Right lung (tissue), 5 donors: ENCODE results near the gene ARHGAP10. TPM values are rescaled to one million over a fixed set of nuclear protein-coding genes. Genes with fewer than 3 reads are reported as not detected.
A peak's percentile ranks its signal among the peaks of the same experiment; 100 is the strongest.
"Not testable (repeated sequence)": the region's sequence is repeated elsewhere in the genome, so short reads cannot be mapped to it uniquely, and the experiment has no call there.

ENCODE experiments used
- DNase-seq, 2 donors: peaks; one replicate each; pipeline ENCODE4 v3.0.0-alpha.2; 2013
- polyA plus RNA-seq, 5 donors: library from polyadenylated mRNA; unstranded; fragments of 120-200 nt; gene quantifications; one replicate each; pipeline versions ENCODE4 v1.2.1 to v1.2.3, GENCODE V29; 2013; ENCODE audit warnings: inconsistent platforms in 1 of 5, low replicate concordance in 1 of 5; ENCODE audit not compliant: insufficient read length in 5 of 5, insufficient read depth in 1 of 5

Gene ARHGAP10
- polyA plus RNA-seq, 5 donors, result 10.9 to 13.5 (median 12.5) TPM

DNA sequence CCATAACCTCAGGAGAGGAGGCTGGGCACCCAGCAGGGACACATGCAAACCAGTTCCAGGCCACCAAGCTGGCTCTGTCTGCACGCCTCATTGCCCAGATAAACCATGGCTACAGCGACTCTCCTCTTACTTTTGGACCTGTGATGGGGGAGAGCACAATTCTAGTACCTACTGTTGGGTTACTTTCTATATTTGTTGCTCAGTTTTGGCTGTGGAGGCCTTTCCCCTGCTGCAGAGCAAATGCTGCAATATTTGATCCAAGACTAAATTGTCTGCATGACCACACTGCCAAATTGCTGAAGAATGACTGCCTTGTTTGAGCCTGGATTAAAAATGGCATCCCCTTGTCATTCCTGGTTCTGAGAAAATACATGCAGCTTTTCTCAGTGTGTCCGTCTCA, 253.5 kb downstream of the ARHGAP10 start:
- DNase-seq, result no peak

DNA sequence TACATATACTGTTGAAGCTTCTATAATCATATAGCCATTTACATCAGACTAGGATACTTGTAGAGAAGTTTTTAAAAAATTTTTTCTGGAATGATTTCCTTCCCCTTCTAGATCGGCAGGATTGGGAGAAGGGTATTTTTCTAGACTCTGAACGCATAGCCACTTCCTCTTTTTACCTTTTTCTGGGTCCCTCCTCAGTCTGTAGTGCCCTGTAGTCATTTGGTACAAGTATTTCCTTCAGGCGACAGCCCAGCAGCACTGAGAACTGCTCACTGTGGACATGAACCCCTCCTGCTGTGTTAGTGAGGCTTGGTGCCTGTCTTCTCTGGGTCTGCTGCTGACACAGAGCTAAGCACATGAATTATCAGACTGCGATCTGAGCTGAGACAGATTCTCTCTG, 255.4 kb downstream of the ARHGAP10 start:
- no peak for DNase-seq

DNA sequence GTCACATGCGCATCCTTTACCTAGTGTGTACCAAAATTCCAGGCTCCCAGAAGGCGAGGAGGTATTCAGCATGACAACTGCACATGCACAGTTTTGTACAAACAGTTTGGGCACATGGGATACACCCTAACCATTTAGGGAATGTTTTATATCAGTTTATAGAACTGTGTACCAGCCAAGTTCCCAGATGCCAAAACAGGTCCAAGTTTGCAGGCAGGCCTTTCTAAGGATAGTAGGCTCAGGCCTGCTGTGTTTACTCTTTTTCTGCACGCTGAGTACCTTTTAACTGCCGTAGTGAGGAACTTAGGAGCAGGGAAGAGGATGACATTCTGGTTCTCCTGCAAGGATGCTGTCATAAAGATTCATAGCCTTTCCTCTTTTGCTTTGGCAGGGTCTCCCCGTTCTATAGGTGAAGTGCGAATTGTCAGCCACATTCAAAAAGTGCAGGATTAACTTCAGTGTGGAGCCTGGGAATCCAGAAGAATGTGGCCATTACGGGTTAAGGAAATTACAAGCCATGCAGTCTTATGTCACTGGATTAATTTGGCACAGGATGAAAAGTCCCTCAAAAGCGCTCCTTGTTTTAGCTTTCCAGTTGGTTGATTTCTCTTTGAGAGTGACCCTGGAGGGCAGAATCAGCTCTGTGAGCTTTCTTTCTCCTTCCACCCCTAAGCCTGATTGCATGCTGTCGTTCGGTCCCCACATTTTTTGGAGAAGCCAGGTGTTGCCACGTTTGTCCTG, 259.8 kb downstream of the ARHGAP10 start:
- DNase-seq, result no peak

DNA sequence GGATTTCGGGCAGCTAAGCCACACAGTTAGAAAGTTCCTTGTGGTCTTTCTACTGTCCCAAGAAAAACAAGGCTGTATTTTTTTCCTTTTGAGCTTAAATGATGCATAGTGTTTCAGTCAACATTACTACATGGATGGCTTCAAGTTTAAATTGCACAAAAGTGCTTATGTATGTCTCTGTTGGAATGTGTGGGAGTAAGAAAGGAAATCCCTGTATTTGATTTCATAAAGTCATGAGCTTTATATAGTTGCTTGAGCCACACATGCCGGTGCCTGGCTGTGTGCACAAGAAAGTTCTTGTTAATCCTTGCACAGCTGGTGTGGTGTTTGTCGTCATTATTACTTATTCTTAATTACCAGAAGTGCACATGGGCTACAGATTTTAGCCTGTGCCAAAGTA, 262.2 kb downstream of the ARHGAP10 start:
- no peak for DNase-seq

DNA sequence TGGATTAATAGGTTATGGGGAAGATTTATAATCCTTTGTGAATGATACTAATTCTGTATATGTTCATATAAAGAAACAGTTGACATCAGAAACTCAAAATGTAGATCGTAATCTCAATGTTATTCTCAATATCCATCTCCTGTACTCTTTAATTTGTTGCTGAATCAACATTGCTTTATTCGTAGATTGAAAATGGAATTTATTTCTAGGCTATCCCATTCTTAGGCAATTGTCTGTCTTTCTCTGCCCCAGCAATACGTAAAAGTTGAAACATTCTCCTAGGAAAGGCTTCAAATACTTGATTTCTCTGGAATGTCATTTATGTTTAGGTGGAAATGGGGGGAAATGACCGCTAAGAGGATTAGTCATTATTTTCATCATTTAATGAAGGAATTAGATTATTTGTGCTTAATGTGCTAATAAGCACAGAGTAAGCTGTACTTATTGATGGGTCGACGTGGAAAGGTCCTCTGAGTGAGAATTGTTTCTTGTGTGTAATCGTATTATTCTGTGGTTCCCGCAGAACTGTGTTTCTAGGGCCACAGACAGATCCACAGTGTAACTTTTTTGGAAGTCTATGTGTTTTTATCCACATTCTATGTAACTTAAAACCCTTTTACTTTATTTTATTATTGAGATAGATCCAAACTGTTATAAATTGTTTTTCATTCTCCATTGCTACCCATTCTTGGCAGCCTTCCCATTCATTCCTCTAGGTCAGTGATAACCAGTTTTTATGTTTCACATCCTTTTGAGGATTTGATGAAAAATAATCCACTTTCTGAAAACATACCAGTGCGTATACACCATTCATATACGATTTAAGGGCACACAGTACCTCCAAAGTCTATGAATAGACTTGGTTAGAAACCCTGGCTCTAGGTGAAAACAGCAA, 262.9 kb downstream of the ARHGAP10 start:
- DNase-seq, result no peak

DNA sequence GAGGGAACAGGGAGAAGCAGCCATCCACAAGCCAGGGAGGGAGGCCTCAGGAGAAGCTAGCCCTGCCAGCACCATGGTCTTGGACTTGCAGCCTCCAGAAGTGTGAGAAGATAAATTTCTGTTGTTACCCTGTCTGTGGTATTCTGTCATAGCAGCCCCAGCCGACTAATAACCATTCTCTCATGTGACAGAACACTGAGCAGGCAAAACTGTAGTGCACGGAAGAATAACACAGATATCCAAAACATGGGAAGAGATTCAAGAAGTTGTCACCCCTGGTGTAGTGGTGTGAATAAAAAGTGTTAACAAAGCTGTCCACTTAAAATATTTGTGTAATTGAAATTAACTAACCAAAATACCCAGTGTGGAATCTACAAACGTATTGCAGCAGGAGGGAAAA, 265.0 kb downstream of the ARHGAP10 start:
- no peak for DNase-seq

DNA sequence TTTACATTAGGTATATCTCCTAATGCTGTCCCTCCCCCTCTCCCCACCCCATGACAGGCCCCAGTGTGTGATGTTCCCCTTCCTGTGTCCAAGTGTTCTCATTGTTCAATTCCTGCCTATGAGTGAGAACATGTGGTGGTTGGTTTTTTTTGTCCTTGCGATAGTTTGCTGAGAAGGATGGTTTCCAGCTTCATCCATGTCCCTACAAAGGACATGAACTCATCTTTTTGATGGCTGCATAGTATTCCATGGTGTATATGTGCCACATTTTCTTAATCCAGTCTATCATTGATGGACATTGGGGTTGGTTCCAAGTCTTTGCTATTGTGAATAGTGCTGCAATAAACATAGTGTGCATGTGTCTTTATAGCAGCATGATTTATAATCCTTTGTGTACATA, 268.1 kb downstream of the ARHGAP10 start:
- DNase-seq, result not testable (repeated sequence)

DNA sequence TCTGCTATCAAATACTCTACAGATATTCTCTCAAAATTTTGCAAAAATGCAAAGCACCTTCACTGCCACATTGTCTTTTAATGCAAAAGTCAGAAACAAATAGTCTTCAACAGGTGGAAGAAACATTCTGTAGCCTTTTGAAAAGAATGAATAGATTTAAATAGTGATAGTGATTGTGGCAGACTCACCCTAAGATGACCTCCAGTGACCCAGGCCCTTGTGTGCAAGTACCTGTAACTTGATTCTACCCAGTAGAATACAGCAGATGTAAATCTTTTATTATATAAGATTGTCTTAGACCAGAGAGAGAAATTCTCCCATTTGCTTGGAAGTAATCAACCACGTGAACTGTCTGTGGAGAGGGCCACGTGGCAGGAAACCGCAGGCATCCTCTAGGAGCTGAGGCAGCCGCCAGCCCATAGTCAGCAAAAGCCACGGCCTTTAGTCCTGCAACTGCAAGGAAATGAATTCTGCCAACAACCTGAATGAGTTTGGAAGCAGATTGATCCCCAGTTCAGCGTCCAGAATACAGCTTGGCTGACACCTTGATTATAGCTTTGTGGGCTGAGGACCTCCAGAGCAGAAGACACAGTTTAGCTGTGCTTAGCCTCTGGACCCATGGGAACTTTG, 272.5 kb downstream of the ARHGAP10 start:
- no peak for DNase-seq

DNA sequence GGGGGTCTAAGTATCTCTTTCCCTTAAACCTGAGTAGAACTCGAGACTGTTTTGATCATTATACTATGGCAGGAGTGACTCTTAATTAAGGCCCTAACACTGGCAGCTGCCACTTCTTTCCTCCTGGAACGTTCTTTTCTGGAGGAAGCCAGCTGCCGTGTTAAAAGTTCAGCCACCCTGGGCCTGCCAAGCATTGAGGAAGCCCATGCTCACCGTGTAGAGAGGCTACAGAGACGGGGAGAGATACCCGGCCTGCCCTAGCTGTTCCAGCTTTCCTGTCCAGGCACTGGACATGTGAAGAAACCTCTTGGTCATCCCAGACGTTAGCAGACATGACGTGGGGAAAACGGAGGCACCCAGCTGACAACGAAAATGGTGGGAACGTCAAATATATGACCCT, 274.1 kb downstream of the ARHGAP10 start:
- DNase-seq, result no peak

DNA sequence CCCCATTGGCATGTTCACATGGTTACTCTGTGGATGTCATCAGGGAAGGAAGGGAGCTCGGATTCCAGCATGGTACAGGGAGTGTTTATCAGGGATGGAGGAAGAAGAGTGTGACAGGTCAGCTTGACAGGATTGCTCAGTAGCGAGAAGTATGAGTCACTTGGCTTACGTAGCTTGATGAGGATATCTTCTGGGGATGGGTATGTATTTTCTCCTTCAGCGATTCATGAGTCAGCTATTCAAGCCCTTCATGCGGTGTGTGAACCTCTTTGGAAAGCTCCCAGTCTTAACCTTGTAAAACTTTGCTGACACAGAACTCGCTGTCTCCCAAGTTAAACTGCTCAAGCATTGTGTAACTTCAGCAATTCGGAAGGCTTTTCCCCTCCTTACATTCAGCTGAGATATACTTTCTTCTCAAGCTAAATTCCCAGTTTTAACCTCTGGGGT, 275.4 kb downstream of the ARHGAP10 start:
- DNase-seq, result no peak

DNA sequence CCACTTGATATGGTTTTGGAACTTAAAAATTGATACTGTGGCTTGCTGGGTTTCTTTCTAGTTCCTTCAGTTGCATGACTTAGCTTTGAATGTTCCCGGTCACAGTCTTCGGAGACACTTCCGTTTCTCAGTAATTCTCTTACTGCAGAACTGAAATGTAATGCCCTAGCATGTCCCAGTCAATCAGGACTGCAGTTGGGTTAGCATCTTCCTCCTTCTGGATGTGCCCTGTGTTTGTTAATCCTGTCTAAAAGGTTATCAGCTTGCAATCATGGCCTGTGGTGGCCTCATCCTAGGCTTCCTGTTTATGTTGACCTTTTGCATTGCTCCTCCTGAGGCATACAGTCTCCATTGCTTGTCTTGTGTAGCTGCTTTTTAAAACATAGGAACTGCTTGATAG, 275.9 kb downstream of the ARHGAP10 start:
- DNase-seq, result no peak

DNA sequence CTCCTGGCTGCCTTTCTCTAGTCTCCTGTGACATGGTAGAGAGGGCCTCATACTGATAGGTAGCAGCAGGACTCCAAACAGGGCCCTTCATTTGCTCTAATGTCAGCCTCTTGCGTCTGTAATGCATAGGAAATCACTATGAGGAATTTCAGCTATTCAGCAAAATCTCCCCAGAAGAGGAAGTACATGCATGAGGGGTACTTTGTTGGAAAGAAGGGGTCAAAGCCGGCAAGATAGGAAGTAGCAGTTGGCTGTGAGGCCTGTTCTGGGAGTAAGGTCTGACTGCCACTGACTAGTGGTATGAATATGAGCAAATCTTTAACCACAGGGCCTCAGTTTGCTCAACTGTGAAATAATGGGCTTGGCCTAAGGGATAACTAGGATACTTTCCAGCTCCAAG, 283.2 kb downstream of the ARHGAP10 start:
- DNase-seq, result no peak

DNA sequence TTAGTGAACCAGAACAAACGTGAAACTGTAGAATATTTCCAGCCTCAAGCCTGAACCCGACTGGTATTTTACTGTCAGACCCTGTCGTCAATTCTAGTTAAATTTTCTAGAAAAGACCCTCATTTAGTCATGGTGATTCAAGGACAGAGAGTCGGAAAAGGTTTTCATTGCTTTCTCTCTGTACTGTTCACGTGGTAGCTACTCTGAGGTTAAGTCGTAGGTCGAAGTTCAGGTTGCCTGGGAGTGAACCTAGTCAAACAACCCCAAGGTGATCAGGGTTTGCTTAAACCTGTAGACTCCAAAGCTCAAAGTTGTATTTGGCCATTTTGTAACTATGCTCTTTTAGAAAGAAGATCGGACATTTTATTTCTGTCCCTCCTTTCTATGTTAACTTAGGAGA, 283.6 kb downstream of the ARHGAP10 start:
- no peak for DNase-seq

DNA sequence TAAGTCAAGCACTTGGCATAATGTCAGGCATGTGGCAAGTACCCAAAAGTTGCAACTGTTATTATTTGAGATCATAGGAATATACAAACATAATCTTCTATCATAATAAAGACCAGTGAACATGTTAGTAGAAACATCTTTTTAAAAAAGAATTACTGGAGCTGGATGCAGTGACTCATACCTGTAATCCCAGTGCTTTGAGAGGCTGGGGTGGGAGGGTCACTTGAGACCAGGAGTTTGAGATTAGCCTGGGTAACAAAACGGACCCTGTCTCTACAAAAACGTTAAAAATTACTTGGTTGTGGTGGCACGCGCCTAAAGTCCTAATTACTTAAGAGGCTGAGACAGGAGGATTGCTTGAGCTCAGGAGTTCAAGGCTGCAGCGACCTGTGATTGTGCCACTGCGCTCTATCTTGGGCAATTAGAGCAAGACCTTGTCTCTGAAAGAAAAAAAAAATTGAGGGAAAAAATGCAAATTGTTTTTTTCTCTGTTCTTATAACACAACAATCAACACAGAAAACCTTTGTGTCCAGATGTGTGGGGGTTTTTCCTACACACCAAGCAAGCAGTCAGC, 284.3 kb downstream of the ARHGAP10 start:
- no peak for DNase-seq

DNA sequence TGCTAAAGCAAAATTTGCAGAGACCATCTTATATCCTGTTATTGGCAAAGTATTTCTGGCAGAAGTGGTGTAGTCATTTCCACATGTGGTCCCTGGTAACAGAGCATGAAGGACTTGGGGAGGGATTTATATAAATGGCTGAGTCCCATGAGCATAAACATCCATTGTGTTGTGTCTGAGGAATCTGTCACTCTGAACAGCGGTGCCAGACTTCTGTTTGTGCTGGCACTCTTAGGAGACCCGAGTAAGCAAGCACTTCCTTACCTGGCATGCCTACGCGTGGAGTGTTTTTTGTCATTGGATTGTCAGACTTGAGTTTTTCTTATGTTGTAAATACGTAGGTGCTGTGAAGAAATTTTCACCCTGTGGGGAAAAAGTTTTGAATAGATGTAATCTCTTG, 285.9 kb downstream of the ARHGAP10 start:
- DNase-seq, result peak in 1 of 2 donors; percentile 27

DNA sequence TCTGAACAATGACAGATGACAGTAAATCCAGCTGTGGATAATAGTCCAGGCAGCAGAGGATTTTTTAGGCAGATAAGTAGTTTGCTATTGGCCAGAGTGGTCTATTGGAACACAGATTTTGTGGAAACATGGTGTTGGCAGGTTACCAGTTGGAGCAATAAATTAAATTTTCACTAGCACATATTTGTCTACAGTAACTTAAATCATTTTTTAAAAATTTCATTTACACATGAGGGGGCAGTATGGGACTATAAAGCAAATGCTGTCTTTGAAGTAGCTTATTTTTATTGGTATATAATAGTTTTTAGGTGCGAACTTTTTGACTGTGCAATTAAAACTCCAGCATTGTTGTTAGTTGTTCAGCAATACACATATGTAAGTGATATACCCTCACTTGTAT, 289.8 kb downstream of the ARHGAP10 start:
- no peak for DNase-seq

DNA sequence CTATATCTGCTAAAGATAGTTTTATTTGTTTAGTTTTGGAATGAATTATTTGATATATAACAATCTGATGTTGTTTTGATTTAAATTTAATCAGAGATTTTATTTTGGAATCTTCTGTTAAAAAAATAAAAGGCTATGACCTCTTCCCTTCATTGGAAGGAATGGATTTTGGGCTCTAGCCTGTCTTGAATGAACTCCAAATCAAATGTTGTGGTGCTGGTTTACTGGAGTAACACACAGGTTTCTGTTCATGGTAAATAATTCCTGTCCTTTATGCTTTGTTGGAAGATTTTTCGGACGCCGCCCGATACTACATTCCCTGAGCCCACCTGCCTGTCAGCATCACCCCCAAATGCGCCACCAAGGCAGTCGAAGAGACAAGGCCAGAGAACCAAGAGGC, 291.1 kb downstream of the ARHGAP10 start:
- DNase-seq, result no peak

DNA sequence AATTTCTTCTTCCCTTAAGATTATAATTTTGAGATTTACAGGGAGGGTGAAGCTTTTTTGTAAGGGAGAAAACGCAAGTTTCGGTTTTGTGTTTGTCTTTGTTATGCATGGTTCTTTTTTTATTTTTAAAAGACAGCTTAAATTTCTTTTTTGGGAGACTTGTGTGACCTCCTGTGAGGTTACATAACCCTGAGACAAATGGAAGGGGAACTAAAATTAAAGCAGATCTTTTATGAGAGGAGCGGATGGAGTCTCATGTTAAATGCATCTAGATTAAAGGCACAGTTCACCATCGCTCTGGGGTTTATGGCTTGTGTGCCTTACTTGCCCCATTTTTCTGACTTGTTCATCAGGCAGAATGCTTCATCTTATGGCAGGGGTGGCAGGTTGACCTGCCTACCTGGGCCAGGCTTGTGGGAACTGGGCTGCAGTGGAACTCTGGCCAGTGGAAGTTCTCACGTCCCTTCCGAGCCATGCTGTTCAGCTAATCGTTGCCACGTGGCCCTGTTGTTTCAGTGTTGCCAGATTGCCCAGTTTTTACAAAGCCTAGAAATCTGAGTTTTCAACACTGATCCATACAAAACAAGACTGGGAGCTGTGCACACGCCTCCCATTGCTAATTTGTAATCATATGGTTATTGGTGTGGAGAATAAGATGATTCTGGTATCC, 291.8 kb downstream of the ARHGAP10 start:
- DNase-seq, result no peak

DNA sequence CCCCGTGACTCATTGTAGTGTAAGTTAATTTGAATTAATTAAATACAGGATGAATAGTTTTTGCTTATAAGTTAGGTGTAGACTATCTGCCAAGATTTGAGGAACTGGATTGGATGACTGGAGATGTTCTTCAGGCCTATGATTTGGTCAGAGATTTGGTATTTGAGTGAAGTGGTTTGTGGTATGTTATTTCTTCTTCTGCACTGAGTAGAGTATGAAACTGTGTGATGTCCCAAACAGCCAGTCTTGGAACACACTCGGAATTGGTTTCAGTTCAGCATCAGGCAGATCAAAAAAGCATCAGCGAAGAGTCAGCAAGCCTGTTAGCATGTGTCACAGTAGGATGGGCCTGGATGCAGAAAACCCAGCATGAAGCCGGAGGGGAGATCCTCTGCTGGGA, 294.1 kb downstream of the ARHGAP10 start:
- no peak for DNase-seq

DNA sequence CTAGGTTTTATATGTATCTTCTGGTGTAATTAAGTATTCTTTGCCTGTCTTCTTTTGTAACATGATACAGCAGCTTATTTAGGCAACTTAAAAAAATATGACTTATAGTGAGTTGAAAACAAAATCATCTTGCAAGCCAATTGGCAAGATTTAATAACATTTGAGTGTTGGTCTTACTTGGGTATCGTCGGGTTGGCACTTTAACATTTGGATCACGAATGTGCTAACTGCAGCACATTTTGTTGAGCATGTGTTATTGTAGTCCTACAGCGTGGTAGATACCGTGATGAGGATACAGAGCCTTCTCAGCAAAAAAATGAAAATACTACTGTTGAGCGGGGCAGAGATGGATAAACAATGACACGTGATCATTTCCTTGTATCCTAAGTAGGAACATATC, 295.3 kb downstream of the ARHGAP10 start:
- DNase-seq, result no peak

DNA sequence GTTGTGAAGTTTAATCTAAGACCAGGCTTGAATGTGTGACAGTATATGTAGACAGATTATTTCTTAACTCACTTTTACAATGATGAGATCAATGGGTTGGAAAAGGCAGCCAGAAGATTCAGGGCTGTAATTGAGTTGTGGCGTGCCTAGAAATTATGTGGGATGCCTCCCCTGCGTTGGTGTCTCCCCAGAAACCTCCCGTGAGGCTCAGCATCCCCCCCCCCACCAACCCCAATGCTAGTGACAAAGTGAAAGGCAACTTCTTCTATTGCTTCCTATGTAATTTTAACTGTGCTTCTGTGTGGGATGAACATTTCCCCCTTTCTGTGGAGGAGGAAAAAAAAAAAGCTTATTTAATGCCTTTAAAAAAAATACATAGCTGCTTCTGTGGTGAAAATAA, 297.9 kb downstream of the ARHGAP10 start:
- no peak for DNase-seq
